HG03196 (cell line): ENCODE measurements around the gene MSH6.
A peak's percentile ranks its signal among the peaks of the same experiment; 100 is the strongest.

ENCODE experiments used
- ATAC-seq: cut with Tn5 transposase; IDR thresholded peaks from one replicate; pipeline ENCODE4 v1.9.1; 2021; ENCODE audit not compliant: unreplicated experiment

The MSH6 gene, protein sequence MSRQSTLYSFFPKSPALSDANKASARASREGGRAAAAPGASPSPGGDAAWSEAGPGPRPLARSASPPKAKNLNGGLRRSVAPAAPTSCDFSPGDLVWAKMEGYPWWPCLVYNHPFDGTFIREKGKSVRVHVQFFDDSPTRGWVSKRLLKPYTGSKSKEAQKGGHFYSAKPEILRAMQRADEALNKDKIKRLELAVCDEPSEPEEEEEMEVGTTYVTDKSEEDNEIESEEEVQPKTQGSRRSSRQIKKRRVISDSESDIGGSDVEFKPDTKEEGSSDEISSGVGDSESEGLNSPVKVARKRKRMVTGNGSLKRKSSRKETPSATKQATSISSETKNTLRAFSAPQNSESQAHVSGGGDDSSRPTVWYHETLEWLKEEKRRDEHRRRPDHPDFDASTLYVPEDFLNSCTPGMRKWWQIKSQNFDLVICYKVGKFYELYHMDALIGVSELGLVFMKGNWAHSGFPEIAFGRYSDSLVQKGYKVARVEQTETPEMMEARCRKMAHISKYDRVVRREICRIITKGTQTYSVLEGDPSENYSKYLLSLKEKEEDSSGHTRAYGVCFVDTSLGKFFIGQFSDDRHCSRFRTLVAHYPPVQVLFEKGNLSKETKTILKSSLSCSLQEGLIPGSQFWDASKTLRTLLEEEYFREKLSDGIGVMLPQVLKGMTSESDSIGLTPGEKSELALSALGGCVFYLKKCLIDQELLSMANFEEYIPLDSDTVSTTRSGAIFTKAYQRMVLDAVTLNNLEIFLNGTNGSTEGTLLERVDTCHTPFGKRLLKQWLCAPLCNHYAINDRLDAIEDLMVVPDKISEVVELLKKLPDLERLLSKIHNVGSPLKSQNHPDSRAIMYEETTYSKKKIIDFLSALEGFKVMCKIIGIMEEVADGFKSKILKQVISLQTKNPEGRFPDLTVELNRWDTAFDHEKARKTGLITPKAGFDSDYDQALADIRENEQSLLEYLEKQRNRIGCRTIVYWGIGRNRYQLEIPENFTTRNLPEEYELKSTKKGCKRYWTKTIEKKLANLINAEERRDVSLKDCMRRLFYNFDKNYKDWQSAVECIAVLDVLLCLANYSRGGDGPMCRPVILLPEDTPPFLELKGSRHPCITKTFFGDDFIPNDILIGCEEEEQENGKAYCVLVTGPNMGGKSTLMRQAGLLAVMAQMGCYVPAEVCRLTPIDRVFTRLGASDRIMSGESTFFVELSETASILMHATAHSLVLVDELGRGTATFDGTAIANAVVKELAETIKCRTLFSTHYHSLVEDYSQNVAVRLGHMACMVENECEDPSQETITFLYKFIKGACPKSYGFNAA (N-terminal part only)

DNA sequence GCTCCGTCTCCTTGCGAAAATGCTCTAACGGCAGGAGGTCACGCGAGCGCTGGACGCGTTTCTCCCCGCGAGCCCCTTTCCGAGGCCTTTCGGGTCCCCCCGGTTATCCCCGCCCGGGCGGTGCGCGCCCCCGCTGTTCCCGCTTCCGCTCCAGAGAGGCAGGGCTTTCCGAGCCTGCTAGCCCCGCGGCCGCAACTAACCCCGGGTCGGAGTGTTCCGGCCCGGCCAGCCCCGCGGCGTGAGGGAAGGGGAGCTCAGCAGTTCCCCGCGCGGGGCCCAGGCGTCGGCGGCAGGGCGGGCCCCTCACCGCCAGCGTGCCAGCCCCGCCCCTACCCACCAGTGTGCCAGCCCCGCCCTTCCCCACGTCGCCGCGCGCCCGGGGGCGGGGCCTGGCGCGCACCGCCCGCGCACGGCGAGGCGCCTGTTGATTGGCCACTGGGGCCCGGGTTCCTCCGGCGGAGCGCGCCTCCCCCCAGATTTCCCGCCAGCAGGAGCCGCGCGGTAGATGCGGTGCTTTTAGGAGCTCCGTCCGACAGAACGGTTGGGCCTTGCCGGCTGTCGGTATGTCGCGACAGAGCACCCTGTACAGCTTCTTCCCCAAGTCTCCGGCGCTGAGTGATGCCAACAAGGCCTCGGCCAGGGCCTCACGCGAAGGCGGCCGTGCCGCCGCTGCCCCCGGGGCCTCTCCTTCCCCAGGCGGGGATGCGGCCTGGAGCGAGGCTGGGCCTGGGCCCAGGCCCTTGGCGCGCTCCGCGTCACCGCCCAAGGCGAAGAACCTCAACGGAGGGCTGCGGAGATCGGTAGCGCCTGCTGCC lies at the start of gene MSH6:
Gene MSH6, plus strand, starts transcription at position 475 of the 815 bp plus-strand sequence. Its CDS starts 89 bp downstream, at position 564.
- ATAC-seq, result peak; percentile 82

DNA sequence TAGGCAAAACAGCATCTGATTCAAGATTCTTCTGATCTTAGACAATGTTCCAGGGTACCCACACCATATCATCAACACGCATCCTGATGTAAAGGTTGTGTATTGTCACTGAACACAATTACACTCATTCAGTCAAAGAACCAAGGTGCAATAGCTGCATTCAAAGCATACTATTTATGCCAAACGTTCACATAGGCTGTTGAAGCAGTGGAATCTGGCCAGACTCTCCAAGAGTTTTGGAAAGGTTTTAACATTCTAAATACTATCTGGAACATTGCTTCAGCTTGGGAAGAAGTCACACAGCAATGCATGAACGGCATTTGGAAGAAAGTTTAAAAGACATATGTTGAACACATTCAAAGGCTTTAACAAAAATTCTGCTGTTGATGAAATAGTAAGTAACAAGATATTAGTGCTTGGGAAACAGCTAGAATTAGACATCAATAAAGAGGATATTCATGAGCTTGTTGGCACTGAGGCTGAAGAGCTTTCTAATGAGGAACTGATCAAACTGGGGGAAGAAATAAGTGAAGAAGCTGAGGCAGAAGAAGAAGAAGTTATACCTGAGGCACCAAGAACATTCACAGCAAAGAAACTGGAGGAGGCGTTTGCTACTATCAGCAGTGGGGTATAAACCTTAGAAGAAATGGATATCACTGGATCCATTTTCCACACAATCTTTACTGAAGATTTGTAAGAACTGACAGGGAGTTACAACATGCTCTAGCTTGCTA lies 47.6 kb upstream of the MSH6 start:
- ATAC-seq, result no peak

DNA sequence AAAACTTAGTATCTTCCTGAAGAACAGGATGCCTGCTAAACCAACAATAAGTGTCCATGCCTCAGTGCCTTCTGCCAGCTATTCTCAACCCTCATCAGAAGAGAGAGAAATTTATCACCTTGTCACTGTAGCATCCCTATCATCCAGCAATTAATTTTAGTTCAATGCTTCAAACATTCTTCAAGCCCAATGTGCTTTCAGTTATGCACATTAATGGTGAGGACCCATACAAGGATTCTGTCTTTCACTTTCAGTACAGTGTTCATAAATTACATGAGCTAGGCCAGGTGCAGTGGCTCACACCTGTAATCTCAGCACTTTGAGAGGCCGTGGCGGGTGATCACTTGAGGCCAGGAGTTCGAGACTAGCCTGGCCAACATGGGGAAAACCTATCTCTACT lies 47.0 kb upstream of the MSH6 start:
- ATAC-seq, result no peak

DNA sequence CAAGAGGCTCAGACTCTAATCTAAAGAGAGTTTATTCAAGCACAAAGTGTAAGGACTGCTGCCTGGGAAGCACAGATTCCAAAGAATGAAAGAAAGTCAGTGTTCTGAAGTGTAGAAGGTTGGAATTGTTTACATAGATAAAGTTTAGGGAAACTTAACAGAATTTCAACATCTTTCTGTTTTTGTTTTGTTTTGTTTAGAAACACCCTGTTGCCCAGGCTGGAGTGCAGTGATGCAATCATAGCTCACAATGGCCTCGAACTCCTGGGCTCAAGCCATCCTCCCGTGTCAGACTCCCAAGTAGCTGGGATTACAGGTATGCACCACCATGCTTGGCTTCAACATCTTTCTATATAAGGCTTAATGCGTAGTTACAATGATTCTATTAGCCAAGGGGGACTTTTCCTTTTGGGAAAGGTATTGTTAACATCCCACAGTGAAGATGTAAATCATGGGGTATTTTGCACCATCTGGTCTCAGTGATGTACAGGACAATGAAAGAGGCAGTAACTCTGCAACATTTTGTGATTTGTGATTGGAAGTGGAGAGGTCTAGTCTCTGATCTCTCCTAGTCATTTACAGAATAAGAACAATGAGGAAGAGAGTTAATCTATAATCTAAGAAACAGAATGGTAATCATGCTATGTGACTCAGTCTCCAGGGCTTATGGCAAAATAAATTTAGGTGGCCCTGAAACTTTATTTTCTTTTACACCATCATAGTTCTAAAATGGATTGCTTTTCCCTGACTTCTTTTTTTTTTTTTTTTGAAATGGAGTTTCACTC lies 45.6 kb upstream of the MSH6 start:
- ATAC-seq, result no peak

DNA sequence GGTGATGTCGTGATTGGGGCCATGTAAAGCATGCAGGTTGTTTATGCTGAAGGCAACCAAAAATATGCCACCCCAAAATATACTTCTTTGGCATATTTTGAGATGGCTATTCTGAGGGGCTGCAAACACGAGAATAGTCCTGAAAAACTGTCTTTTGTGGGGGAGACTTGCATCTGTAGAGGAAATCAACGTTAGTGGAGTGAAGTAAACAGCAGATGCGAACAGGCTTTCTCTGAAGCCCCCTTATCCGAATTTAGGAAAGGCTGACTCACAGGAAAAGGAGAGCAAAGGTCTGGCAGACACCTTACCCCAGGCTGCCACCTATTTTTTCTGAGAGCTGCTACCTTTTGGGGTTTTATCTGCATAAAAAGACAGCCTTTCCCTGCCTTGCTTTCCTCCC lies 44.6 kb upstream of the MSH6 start:
- no peak for ATAC-seq

DNA sequence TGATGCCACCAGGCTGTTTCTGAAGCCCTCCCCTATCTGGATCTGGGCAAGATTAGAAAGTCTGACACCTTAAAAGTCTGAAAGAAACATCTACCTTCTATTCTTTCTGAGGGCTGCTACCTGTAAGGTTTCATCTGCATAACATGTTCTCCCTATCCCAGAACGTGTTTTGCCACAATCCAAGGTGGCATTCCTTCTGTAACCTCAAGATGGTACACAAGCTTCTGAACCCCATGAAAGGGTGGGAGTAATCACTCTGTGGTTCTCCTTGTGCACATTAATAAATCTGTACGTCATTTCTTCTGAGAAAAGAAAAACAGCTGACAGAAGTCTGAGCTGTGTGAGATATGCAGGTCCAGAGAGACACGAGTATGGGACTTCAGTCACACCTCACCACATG lies 41.8 kb upstream of the MSH6 start:
- no peak for ATAC-seq

DNA sequence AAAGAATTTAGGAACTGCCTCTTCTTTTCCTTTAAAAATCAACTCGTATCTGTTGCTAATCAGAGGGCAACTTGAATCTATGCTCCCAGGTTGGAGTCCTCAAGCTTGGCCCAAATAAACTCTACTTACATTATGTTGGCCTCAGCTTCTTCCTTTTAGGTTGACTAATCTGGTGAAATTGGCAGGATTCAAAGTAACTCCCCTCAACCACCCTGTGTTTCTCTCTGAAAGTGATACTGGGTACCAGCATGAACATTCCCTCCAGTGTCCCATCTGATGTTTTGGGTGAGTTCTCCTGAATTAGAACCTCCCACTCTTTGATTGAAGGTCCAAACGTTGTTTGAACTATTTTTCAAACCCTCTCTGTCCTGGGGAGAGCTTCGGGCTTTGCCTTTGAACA lies 41.3 kb upstream of the MSH6 start:
- ATAC-seq, result no peak

DNA sequence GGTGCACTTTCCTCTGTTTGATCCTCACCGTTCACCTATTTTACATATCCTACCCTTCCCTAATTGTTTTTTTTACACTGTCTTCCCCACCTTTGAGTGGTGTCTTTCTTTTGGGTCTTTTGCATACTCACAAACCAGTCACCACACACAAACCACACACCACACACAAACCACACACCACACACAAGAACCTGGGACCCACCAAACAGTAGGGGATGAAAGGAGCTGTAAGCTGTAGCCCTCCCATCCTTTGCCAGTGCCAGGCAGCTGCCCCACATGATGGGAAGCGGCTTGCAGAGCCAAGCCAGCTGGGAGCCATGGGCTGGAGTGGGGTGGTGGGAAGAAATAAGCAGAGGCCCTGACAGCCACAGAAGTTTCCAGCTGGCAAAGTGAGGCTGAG lies 38.9 kb upstream of the MSH6 start:
- ATAC-seq, result no peak

DNA sequence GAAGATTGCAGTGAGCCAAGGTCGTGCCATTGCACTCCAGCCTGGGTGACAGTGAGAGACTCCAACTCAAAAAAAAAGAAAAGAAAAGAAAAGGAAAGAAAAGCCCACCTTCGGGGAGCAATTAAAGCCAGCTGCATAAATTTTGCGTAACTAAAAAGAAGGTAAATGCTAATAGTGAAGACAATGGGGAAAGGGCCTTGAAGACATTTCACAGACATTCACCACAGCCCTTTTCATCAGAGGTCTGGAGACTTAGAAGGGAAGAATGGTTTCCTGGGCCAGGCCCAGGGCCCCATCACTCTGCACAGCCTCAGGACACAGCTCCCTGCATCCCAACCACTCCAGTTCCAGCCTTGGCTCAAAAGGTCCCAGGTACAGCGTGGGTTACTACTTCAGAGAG lies 35.1 kb upstream of the MSH6 start:
- no peak for ATAC-seq

DNA sequence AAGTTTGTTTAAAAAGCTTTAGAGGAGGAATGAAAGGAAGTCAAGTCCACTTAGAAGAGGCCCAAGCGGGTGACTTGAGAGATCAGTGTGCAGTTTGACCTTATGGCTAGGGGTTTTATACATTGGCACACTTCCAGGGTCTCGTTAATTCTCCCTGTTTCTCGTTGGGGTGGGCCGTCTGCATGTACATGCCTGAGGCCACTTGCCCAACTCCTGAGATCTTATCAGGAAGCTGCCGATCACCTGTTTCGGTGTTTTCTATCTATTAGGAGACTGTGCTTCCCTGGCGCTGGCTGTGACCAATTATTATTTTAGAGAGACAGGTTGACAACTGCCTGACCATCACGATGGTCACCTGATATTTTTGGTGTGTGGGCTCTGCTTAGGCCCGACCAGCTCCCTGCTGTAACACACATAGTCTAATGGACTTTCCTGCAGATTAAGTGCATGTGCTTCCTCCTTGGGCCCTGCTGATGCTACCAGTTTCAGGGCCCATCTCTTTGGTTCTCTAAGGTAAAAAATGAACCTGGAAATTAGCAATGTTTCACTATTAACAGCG lies 31.0 kb upstream of the MSH6 start:
- peak; percentile 37 for ATAC-seq

DNA sequence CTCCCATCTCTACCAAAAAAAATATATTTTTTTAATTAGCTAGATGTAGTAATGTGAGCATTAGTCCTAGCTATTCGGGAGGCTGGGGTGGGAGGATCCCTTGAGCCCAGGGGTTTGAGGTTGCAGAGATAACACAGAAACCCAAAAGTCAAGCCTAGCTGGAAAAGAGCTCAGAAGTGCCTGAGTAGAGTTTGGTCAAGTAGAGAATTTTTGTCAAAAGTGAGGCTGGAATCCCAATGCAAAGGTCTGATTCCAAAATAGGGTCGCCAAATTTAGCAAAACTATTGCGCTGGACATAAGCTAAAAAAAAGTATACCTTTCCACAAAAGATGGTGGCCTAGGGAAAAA lies 15.5 kb upstream of the MSH6 start:
- no peak for ATAC-seq

DNA sequence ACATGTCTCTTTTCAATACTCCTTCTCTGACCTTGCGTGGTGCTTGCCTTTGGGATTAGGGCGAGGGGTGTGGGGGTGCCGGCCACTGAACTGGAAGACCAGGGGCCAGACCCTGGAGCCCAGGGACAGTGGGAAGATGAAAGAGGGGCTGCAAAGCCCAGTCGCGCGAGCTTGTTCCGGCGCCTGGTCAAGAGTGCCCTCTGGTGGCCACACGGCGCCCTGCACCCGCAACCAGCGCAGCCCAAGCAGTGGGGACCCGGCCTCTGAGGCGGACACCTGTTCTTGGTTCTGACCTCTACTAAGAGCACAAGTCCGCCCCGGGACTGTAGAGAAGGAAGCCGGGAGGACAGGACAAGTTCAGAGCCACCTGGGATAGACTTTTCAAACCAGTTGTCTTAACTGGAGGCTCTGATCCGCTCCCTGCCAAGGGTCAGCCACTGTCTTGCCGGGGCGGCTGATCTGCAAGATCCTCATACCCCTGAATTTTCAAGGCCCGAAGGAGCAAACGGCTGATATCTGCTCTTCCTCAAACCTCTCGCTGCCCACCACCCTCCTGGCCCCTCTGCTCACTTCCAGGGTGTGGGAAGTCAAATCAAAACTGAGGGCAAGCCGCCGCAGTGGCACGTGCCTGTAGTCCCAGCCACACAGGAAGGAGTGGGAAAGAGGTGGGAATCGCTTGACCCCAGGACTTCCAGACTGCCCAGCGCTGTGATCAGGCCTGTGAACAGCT lies 14.9 kb upstream of the MSH6 start:
- ATAC-seq, result no peak

DNA sequence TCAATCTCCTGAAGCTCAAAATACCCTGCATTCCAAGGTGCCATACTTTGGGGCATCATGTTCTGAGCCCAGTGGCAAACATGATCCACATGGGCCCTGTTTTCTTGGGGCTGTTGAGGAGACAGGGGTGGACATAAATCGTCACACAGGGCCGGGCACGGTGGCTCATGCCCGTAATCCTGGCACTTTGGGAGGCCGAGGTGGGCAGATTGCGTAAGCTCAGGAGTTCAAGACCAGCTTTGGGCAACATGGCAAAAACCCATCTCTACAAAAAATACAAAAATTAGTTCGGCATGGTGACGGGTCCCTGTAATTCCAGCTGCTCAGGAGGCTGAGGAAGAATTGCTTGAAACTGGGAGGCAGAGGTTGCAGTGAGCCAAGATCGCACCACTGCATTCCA lies 13.6 kb upstream of the MSH6 start:
- ATAC-seq, result no peak

DNA sequence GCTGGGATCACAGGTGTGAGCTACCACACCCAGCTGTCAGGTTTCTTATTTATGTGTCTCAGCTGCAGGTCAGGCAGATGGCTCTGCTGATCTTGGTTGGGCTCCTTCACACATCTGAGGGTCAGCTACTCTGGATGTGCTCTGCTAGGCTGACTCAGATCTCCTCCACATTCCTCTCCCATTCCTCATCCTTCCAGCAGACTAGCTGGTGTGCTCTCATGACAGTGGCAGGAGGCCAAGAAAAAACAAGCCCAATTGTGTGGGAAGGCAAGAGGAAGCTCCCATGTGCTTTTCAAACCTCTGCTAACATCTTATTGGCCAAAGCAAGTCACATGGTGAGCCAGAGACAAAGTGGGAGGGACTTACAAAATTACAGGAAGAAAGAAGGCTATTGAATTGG lies 11.7 kb upstream of the MSH6 start:
- ATAC-seq, result no peak

DNA sequence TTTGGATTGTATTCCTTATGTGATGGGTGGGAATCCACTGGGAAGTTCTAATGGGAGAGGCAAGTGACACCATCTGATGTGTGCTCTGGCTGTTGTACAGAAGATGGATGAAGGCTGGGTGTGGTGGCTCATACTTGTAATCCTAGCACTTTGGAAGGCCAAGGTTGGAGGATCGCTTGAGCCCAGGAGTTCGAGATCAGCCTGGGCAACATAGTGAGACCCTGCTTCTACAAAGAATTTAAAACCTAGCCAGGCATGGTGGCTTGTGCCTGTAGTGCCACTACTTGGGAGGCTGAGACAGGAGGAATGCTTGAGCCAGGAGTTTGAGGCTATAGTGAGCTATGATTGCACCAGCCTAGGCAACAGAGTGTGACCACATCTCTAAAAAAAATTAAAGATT lies 10.6 kb upstream of the MSH6 start:
- no peak for ATAC-seq

DNA sequence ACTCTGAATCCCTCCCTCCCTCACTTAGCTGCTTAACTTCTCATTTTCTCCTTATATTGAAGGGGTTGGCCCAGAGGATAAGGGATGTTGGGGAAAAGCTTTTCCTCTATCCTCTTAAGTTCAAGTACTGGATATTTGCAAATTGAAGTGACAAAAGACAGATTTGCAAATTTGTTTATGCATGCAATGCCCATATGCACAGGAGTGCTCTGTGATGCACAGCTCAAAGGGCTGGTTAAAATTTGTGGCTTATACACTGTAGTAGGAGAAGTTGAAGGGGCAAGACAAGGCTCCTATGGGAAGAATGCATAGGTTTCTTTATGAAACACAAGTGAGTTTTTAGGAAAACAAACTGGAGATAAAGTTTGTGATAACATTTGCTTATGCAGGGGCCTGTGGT lies 8.4 kb upstream of the MSH6 start:
- no peak for ATAC-seq

DNA sequence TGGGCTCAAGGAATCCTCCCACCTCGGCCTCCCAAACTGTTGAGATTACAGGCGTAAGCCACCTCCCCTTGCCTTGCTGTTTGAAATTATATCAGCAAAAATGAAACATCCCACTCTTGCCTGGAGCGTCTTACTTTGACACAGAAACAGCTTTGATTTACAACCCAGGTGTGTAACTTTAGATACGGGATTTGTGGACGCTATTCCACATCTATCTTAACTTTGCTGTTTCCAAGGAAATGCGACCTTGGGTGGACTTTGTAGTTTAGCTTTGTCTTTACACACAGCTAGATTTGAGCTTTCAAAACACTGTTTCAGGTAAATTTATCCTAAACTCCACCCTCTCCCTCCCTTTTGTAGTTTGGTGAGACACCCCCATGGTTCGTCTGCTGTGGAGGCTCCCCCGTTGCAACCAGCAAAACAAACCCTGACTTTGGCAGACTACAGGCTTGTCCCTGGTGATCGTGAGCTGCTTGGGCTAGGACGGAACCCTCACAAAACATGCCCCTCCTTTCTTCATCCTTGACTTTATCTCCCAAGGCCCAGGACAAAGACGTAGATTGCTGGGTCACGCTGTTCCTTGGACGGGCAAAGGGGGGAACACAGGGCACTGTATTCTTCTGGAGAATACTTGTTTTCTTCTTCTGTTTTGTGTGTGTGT lies 5.5 kb upstream of the MSH6 start:
- no peak for ATAC-seq
